ENCODE data around the gene GPR183. TPM values are rescaled to one million over a fixed set of nuclear protein-coding genes. Genes with fewer than 3 reads are reported as not detected.
A peak's percentile ranks its signal among the peaks of the same experiment; 100 is the strongest.

Gene GPR183
- total RNA-seq, 4 donors from 2014 or later, result 2.3 to 13.7 (median 9.1) TPM

GRCh38 chr13:99353836-99354235 lies 46.6 kb upstream of the GPR183 start:
- intact Hi-C loops (cut with DNase I; ENCODE audit: low total_unique reads), result no loop called here
- 82 to 85% methylated on average over 7 to 8 of the region's 8 CpGs for WGBS, 2 donors

DNA sequence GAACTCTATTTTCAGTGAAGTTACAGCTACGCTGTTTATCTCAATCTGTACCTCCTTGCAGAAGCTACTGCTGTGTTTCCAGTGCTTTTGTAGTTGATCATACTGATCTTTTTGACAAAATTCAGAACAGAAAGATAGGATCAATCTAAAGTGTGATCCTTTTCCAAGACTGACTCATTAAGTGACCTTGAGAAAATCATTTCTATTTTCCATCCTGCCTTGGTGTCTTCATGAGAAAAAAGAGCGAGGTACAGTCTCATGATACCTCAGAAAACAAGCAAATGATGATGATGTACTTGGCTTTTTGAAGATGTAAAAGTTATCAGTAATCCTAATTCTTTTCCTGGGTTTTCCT lies 46.0 kb upstream of the GPR183 start:
- intact Hi-C loops (cut with DNase I; ENCODE audit: low total_unique reads), result no loop called here
- WGBS, 2 donors, result 94 to 95% methylated on average over 2 of the region's 2 CpGs
- TF ChIP-seq CTCF (IDR thresholded peaks at IDR 0.05) (no peak), POLR2A (IDR thresholded peaks at IDR 0.05) (no peak)
- no peak for DNase-seq (ENCODE audit: low spot score in 2 of 2)
- H3K4me3 ChIP-seq (ENCODE audit: low read depth, poor library complexity, severe bottlenecking), result no peak overlapping the region

More at GRCh38 chr13:99353836-99354235, 46.6 kb upstream of the GPR183 start:
- no peak for TF ChIP-seq CTCF (IDR thresholded peaks at IDR 0.05)
- TF ChIP-seq POLR2A (IDR thresholded peaks at IDR 0.05), result no peak
- H3K4me3 ChIP-seq (ENCODE audit: low read depth, poor library complexity, severe bottlenecking), result no peak overlapping the region
- peak in 1 of 2 donors; percentile 11 for DNase-seq (ENCODE audit: low spot score in 2 of 2)

DNA sequence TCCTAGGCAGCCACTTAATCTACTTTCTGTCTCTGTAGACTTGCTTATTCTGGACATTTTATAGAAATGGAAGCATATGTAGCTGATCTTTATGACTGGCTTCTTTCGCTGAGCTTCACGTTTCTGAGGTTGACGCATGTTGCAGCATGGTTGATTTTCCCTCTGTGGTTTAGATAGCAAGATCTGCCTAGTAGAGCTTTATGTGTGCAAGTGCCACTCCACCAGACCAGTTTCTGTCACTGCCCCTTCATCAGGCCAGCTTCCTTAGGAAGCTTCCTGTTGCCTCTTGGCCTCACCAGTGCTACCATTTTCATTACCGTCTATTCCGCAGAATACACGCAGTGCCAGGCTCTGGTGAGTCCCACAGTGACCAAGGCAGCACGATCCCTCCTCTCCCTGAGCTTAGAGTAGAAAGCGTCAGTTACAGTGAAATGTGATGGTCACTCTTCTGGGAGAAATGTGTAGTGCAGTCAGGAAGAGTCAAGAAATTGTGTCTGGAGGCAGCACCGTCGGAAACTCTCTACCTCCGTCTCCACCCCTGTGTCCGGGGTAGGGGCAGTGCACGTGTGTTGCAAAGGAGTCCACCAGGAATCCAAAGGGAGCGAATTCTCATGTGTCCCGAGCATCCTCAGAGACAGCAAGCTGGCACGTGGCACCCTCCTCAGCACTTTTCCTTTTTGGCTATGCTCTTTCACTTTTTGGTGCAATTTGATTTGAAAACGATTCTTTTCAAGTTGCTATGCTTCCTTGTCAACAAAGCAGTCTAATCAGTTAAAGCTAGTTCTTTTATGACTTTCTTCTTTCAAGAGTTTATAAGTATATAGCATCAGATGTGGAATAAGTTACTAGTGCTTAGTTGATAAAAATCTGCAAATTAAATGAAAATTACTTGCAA lies 45.4 kb upstream of the GPR183 start:
- TF ChIP-seq POLR2A (IDR thresholded peaks at IDR 0.05), result no peak
- no peak for TF ChIP-seq CTCF (IDR thresholded peaks at IDR 0.05)
- H3K4me3 ChIP-seq (ENCODE audit: low read depth, poor library complexity, severe bottlenecking), result no peak overlapping the region
- DNase-seq (ENCODE audit: low spot score in 2 of 2), result no peak
- intact Hi-C loops (cut with DNase I; ENCODE audit: low total_unique reads), result no loop called here
- WGBS, 2 donors, result 81 to 88% methylated on average over 17 of the region's 17 CpGs

- 77 to 85% methylated on average over 4 of the region's 4 CpGs for WGBS, 2 donors
- TF ChIP-seq CTCF (IDR thresholded peaks at IDR 0.05) (no peak), POLR2A (IDR thresholded peaks at IDR 0.05) (no peak)
- no peak overlapping the region for H3K4me3 ChIP-seq (ENCODE audit: low read depth, poor library complexity, severe bottlenecking)
Measured at GRCh38 chr13:99351772-99352171, 44.6 kb upstream of the GPR183 start.

DNA sequence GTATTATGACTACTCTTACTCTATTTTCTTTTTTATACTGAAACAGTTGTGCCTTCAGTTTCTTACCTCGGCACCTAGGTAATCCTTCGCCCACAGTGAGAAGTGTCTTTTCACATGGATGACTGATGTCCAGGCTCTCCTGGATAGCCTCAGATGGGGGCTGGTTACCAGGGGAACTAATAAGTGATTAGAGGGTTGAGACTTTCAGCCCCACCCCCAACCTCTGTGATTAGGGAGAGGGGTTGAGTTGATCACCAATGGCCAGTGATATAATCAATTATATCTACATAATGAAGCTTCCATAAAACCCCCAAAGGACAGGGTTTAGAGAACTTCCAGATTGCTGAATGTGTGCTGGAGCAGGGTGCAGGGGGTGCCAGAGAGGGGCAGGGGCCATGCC lies 43.0 kb upstream of the GPR183 start:
- no peak overlapping the region for H3K4me3 ChIP-seq (ENCODE audit: low read depth, poor library complexity, severe bottlenecking)
- intact Hi-C loops (cut with DNase I; ENCODE audit: low total_unique reads), result no loop called here
- 96 to 98% methylated on average over 2 of the region's 2 CpGs for WGBS, 2 donors
- DNase-seq (ENCODE audit: low spot score in 2 of 2), result no peak
- TF ChIP-seq POLR2A (IDR thresholded peaks at IDR 0.05), result no peak

More at GRCh38 chr13:99351772-99352171, 44.6 kb upstream of the GPR183 start:
- intact Hi-C loops (cut with DNase I; ENCODE audit: low total_unique reads), result no loop called here
- no peak for DNase-seq (ENCODE audit: low spot score in 2 of 2)

- WGBS, 2 donors, result 91 to 93% methylated on average over 8 of the region's 8 CpGs
- intact Hi-C loops (cut with DNase I; ENCODE audit: low total_unique reads), result no loop called here
- TF ChIP-seq CTCF (IDR thresholded peaks at IDR 0.05), result no peak
- TF ChIP-seq POLR2A (IDR thresholded peaks at IDR 0.05), result no peak
- no peak for DNase-seq (ENCODE audit: low spot score in 2 of 2)
- no peak overlapping the region for H3K4me3 ChIP-seq (ENCODE audit: low read depth, poor library complexity, severe bottlenecking)
Measured at GRCh38 chr13:99347911-99348451, 40.8 kb upstream of the GPR183 start.
